AG10803 (cell line): ENCODE results near the gene CDADC1.

ENCODE experiments used
- DNase-seq: peaks from one replicate; pipeline ENCODE4 v3.0.0; 2010; ENCODE audit warnings: low read depth
- H3K4me3 ChIP-seq: 2 replicates; pipeline ENCODE4 v1.5.1; 2011; ENCODE audit warnings: mild to moderate bottlenecking, low read length, control low read depth
- CTCF ChIP-seq: conservative IDR thresholded peaks from 2 replicates; pipeline ENCODE4 v1.5.1; 2011; ENCODE audit warnings: mild to moderate bottlenecking, low read length, control low read depth, inconsistent platforms

Gene CDADC1

DNA sequence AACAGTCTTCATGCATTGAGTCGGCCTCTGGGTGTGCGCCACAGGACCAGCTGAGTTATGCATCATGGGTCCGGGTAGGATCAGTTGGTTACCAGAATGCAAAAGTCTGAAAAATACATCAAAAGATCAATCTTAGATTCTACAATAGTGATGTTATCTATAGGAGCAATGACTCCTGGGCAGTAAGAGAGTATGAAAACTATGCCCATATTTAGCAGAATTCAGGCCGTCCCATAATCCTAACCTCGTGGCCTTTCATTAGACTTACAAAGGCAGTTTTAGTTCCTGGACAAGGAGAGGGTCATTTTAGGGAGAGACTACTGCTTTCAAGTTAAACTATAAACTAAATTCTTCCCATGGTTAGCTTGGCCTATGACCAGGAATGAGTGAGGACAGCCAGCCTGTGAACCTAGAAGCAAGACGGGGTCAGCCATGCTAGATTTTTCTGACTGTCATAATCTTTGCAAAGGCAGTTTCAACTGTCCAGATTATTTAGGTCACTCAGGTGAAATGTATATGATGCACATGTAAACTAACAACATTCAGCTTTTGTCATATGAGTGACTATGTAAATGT lies 11.8 kb upstream of the CDADC1 start:
- no peak for TF ChIP-seq CTCF
- H3K4me3 ChIP-seq: no peak overlapping the region
- no peak for DNase-seq

DNA sequence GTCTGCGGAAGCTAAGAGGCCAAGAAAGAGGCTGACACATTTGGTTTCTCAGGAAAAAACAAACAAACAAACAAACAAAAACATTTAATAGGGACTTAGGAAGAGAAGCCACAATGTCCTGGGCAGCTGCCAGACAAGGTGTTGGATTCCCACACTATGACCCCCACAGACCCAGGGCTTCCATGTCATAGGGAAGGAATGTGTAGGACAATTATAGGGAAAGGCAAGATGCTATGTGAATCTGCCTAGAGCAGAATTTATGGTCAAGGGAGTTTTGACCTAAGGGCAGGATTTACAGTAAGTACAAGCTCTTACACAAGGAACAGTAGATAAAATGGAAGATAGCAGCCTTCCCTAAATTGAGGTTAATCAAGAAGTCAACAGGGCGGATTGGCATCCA lies 9.1 kb upstream of the CDADC1 start:
- no peak for TF ChIP-seq CTCF
- DNase-seq: no peak
- H3K4me3 ChIP-seq: no peak overlapping the region

DNA sequence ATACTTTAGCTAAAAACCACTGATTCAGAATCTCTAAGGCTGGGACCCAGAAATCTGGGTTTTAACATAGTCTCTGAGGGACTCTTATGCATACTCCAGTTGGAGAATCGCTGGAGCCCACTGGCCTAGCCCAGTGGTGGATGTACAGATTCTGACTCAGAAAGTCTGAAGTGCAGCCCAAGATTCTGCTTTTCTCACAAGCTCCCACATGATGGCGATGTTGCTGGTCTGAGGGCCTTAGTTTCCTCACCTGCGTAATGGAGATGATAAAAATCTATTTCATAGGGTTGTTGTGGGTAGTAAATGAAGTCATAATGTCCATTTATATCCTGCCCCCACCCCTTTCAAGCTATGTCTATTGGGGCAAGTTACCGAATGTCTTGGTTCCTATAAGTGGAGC lies 7.7 kb upstream of the CDADC1 start:
- TF ChIP-seq CTCF: peak; percentile 59
- no peak for DNase-seq
- no peak overlapping the region for H3K4me3 ChIP-seq

DNA sequence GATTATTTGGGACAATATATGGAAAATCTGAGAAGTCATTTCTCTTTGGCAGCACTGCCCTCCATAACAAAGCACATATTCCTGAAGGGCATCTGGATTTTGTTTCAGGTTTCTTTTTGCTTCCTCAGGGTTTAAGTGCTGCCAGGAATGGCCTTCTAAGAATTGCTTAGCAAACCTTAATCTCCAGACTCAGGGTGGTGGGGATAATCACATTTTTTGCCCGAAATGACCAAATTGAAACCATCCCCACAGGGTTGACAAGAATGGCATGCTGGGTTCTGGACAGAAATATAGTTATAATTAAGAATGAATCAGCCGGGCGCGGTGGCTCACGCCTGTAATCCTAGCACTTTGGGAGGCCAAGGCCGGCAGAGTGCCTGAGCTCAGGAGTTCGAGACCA lies 6.4 kb upstream of the CDADC1 start:
- no peak overlapping the region for H3K4me3 ChIP-seq
- TF ChIP-seq CTCF: no peak
- no peak for DNase-seq

DNA sequence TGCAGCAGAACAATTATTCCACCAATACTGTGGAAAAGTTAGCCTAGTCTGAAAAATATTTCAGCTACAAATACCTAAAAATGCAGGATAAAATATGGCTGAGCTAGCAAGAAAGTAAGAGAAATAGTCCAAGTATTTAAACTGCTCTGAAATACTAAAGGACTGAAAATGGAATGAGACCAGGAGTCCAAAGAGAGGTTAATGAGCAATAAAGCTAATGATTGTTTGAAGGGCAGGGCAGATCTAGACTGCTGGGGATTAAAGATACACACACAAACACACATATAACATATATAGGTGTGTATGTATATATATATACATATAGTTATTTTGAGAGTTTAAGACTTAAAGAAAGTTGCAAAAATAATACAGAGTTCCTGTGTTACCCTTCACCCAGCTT lies 2.6 kb upstream of the CDADC1 start:
- no peak for TF ChIP-seq CTCF
- no peak for DNase-seq
- no peak overlapping the region for H3K4me3 ChIP-seq

DNA sequence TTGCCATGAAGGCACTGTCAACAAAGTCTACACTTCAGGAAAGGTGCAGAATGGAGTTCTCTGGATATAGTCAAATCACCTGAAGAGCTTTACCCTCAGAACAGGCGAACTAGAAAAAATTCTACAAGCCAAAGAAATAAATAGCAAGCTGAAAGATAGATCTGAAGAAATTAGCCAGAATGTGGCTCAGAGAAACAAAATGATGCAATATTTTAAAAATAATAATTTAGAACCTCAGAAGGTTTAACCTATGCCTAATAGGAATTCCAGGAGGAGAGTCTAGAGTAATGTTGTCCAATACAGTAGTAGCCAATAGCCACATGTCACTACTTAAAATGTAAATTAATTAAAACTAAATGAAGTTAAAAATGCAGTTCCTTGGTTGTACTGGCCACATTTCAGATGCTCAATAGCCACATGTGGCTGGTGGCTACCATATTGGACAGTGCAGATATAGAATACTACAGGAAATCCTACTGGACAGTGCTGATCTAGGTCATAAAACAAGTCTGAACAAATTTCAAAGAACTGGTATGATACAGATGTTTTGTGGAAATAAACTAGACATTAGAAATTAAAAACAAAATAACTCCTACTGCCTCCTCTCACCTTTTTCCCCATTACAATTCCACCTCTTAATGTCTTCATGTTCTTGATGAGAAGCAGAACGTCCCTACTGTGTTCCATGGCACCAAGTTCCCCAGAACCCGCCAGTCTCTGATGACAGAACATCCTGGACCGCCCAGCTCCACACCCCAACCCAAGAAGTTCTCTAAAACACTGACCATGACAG lies 679 bp upstream of the CDADC1 start:
- TF ChIP-seq CTCF: no peak
- no peak for DNase-seq
- peak overlapping the region; percentile 97 for H3K4me3 ChIP-seq

DNA sequence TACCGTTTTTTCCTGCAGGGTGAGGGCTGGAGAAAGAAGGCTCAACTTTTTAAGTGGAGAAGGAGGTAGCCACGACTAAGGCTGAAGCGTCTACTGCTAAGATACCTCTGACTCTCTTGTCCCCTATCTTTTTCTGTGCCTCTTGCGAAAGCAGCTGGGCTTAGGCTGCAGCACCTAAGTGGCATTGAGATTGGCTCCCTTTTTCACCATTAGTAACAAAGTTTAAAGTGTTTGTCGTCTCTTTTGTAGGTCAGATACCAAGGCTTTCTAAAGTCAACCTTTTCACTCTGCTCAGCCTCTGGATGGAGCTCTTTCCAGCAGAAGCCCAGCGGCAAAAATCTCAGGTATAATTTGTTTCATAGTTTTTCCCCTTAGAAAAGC lies 887 bp downstream of the CDADC1 start:
- peak; percentile 39 for TF ChIP-seq CTCF
- DNase-seq: no peak
- H3K4me3 ChIP-seq: peak overlapping the region; percentile 97
